DND-41 (cell line): ENCODE data around the gene KLF4.
"Not testable (repeated sequence)": the region's sequence is repeated elsewhere in the genome, so short reads cannot be mapped to it uniquely, and the experiment has no call there.

Experiments used
- ATAC-seq: fragments of 200-7000 bp; cut with Tn5 transposase; 3 replicates; pipeline ENCODE4 v1.9.1; 2021; ENCODE audit warnings: low read depth; ENCODE audit not compliant: insufficient read depth
- DNase-seq: peaks from one replicate; pipeline ENCODE4 v3.0.0-alpha.2; 2020
- H2AFZ ChIP-seq: 2 replicates; pipeline ENCODE4 v1.6.0; 2012; ENCODE audit warnings: low read depth, low read length
- H3K27ac ChIP-seq: 2 replicates; pipeline ENCODE4 v1.5.1; 2012; ENCODE audit warnings: low read length, inconsistent platforms
- H3K27me3 ChIP-seq: fragments of 200-600 bp; sonication (generic); 2 replicates; pipeline ENCODE4 v1.6.0; 2012; ENCODE audit warnings: low read length, mild to moderate bottlenecking, inconsistent platforms; ENCODE audit not compliant: insufficient read depth, poor library complexity
- H3K36me3 ChIP-seq: 2 replicates; pipeline ENCODE4 v1.5.1; 2012; ENCODE audit warnings: low read length, inconsistent platforms; ENCODE audit not compliant: insufficient read depth
- H3K4me1 ChIP-seq: 2 replicates; pipeline ENCODE4 v1.5.1; 2012; ENCODE audit warnings: mild to moderate bottlenecking, low read length; ENCODE audit not compliant: insufficient read depth
- H3K4me2 ChIP-seq: 2 replicates; pipeline ENCODE4 v1.6.0; 2012; ENCODE audit warnings: mild to moderate bottlenecking, moderate library complexity, low read length, inconsistent platforms; ENCODE audit not compliant: insufficient read depth
- H3K4me3 ChIP-seq, 2 experiments: fragments of 200-600 bp in 1 of 2; shearing (Covaris generic) in 1 of 2; 2 replicates each; pipeline ENCODE4 v1.5.1; 2012 to 2016; ENCODE audit warnings: inconsistent platforms in 2 of 2, low read length in 2 of 2, mild to moderate bottlenecking in 2 of 2, low read depth in 1 of 2, moderate library complexity in 1 of 2
- H3K79me2 ChIP-seq: 2 replicates; pipeline ENCODE4 v1.6.0; 2012; ENCODE audit warnings: low read length, inconsistent platforms; ENCODE audit not compliant: insufficient read depth
- H3K9ac ChIP-seq: 2 replicates; pipeline ENCODE4 v1.6.0; 2012; ENCODE audit warnings: low read depth, mild to moderate bottlenecking, inconsistent platforms, low read length, moderate library complexity
- H3K9me3 ChIP-seq: 2 replicates; pipeline ENCODE4 v1.5.1; 2012; ENCODE audit warnings: low read length, moderate library complexity, mild to moderate bottlenecking, inconsistent platforms; ENCODE audit not compliant: insufficient read depth, severe bottlenecking
- H4K20me1 ChIP-seq: 2 replicates; pipeline ENCODE4 v1.6.0; 2012; ENCODE audit warnings: low read length; ENCODE audit not compliant: insufficient read depth
- CTCF ChIP-seq: IDR thresholded peaks from 2 replicates; pipeline ENCODE4 v1.5.1; 2012; ENCODE audit warnings: borderline replicate concordance, low read length, moderate library complexity, mild to moderate bottlenecking; ENCODE audit not compliant: poor library complexity, severe bottlenecking; ENCODE audit errors: extremely low read depth
- EZH2 ChIP-seq: IDR thresholded peaks from 3 replicates; pipeline ENCODE4 v1.6.1; 2012; ENCODE audit warnings: borderline replicate concordance, low read depth, mild to moderate bottlenecking, moderate library complexity, low read length, inconsistent platforms; ENCODE audit not compliant: severe bottlenecking

Gene KLF4

GRCh38 chr9:107502464-107502863 lies 12.9 kb upstream of the KLF4 start:
- Histone ChIP-seq H3K9me3 (no peaks in the 10 kb centered on the region), H3K9ac (no peak overlapping the region), H4K20me1 (no peaks in the 10 kb centered on the region), H3K79me2 (no peaks in the 10 kb centered on the region), H3K27me3 (no peaks in the 10 kb centered on the region), H3K4me3 (no peak overlapping the region), H3K4me1 (no peaks in the 10 kb centered on the region), H3K27ac (no peak overlapping the region), H3K4me2 (no peak overlapping the region), H3K36me3 (no peaks in the 10 kb centered on the region), H2AFZ (no peak overlapping the region)
- TF ChIP-seq CTCF: no peak
- no peak for TF ChIP-seq EZH2
- DNase-seq (no peak), ATAC-seq (no peak)

GRCh38 chr9:107500421-107501200 lies 11.0 kb upstream of the KLF4 start:
- ATAC-seq, H3K79me2 ChIP-seq, H2AFZ ChIP-seq, H3K4me2 ChIP-seq, H3K36me3 ChIP-seq, H3K4me1 ChIP-seq, H3K9me3 ChIP-seq, H3K4me3 ChIP-seq, H3K27me3 ChIP-seq, DNase-seq, H3K9ac ChIP-seq, H3K27ac ChIP-seq, H4K20me1 ChIP-seq: not testable (repeated sequence)

- Histone ChIP-seq H3K27me3 (no peaks in the 10 kb centered on the region), H3K79me2 (no peaks in the 10 kb centered on the region), H3K4me3 (no peak overlapping the region), H4K20me1 (no peaks in the 10 kb centered on the region), H2AFZ (no peak overlapping the region), H3K4me1 (no peaks in the 10 kb centered on the region), H3K36me3 (no peaks in the 10 kb centered on the region), H3K4me2 (no peak overlapping the region), H3K9me3 (no peaks in the 10 kb centered on the region), H3K27ac (no peak overlapping the region), H3K9ac (no peak overlapping the region)
- TF ChIP-seq CTCF: no peak
- no peak for TF ChIP-seq EZH2
- ATAC-seq (no peak), DNase-seq (no peak)
Observed at GRCh38 chr9:107496976-107497375, 7.4 kb upstream of the KLF4 start.

GRCh38 chr9:107492381-107492970 lies 2.9 kb upstream of the KLF4 start:
- Histone ChIP-seq H3K27me3 (no peaks in the 10 kb centered on the region), H3K79me2 (no peaks in the 10 kb centered on the region), H4K20me1 (no peaks in the 10 kb centered on the region), H3K4me3 (no peak overlapping the region), H3K4me1 (no peaks in the 10 kb centered on the region), H3K4me2 (no peak overlapping the region), H3K9me3 (no peaks in the 10 kb centered on the region), H3K36me3 (no peaks in the 10 kb centered on the region), H2AFZ (no peak overlapping the region), H3K9ac (no peak overlapping the region), H3K27ac (no peak overlapping the region)
- DNase-seq (no peak), ATAC-seq (no peak)
- TF ChIP-seq CTCF: no peak
- TF ChIP-seq EZH2: no peak
